ENCODE measurements around the gene TPRG1.

DNA sequence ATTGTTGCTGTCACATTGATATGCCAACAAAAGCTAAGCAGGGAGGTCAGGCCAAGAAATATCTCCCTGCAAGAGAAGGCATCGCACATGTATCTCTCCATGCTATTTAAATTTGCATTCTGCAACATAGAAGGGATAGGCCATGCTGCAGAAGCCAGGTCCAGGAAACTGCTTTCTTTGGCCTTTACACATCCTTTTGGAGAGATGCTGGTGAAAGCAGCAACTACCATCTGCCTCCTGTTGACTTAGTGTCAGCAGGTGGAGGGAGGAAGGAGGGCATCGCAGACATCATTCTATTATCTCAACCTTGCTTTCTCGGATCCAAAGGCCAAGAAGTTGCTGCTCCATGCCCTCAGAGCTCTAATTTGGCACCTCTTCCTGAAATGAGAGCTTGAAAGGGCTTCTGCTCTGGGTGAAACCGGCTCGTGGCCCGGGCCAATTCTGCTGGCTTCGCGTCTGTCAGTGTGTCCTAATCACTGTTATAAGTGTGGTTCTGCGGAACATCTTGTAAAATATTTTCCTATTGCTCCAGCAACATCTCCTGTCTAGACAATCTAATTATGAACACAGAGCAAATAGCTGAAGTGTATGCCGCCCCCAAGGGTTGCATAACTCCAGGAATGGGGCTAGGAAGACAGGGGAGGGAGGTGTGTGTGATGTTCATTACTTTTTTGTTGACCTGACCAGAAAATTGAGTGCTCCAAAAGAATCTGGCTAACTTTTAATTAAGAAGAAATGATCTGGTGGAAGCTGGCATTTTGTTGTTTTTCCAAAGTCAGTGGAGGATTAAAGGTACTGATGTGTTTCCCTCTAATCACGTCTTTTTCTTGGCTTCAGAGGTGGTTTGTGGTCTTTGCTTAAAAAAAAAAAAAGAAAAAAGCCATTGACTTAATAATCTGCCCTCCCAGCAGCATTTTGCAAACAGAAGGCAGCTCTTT lies 89.1 kb downstream of the TPRG1 start:
- TF ChIP-seq, protein P1, sequence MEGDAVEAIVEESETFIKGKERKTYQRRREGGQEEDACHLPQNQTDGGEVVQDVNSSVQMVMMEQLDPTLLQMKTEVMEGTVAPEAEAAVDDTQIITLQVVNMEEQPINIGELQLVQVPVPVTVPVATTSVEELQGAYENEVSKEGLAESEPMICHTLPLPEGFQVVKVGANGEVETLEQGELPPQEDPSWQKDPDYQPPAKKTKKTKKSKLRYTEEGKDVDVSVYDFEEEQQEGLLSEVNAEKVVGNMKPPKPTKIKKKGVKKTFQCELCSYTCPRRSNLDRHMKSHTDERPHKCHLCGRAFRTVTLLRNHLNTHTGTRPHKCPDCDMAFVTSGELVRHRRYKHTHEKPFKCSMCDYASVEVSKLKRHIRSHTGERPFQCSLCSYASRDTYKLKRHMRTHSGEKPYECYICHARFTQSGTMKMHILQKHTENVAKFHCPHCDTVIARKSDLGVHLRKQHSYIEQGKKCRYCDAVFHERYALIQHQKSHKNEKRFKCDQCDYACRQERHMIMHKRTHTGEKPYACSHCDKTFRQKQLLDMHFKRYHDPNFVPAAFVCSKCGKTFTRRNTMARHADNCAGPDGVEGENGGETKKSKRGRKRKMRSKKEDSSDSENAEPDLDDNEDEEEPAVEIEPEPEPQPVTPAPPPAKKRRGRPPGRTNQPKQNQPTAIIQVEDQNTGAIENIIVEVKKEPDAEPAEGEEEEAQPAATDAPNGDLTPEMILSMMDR (IDR thresholded peaks at IDR 0.05; ENCODE audit: low read depth, low read length, missing input control) = no peak
- no peak for TF ChIP-seq GABPA (IDR thresholded peaks at IDR 0.05 in 1 of 2, conservative IDR thresholded peaks at IDR 0.05 in 1 of 2)
- TF ChIP-seq YY1 (IDR thresholded peaks at IDR 0.05) = no peak

All from liver (tissue), 3 donors.